Measurements from ENCODE around the gene FEM1A. TPM values are rescaled to one million over a fixed set of nuclear protein-coding genes. Genes with fewer than 3 reads are reported as not detected.

The FEM1A gene
- total and polyA plus RNA-seq, 2 of the 13 experiments (the other 11 are each of a cell fraction or from before 2014, with no cell fraction given), result 3.2 to 10.8 TPM

- TF ChIP-seq STAT5B (CRISPR knock-in tag; IDR thresholded peaks at IDR 0.05), result no peak
- no peak for TF ChIP-seq U2AF2 (IDR thresholded peaks at IDR 0.05; ENCODE audit: low read depth, low read length)
- no peak for TF ChIP-seq ZEB1 (IDR thresholded peaks at IDR 0.05; ENCODE audit: insufficient replicate concordance, low read depth)
- no peak for TF ChIP-seq MTA1 (CRISPR knock-in tag; IDR thresholded peaks at IDR 0.05; ENCODE audit: borderline replicate concordance)
- peak; percentile 67 for TF ChIP-seq PTBP1 (IDR thresholded peaks at IDR 0.05; ENCODE audit: low read depth, low read length, poor library complexity, severe bottlenecking)
- no peak for TF ChIP-seq TFDP1 (CRISPR knock-in tag; IDR thresholded peaks at IDR 0.05; ENCODE audit: borderline replicate concordance)
- no peak for TF ChIP-seq NAIF1 (CRISPR knock-in tag; IDR thresholded peaks at IDR 0.05; ENCODE audit: borderline replicate concordance)
- TF ChIP-seq GTF2F1 (IDR thresholded peaks at IDR 0.05; ENCODE audit: low read length), result no peak
- TF ChIP-seq PHF21A (CRISPR knock-in tag; IDR thresholded peaks at IDR 0.05), result no peak
- no peak for TF ChIP-seq PLRG1 (conservative IDR thresholded peaks at IDR 0.05)
- TF ChIP-seq HNF4A (CRISPR knock-in tag; IDR thresholded peaks at IDR 0.05), result peak; percentile 27; the same call in 1 of the 2 replicates
- no peak for TF ChIP-seq ZNF160 (CRISPR knock-in tag; IDR thresholded peaks at IDR 0.05)
- no peak for TF ChIP-seq ZNF503 (CRISPR knock-in tag; IDR thresholded peaks at IDR 0.05)
- TF ChIP-seq RORA (CRISPR knock-in tag; IDR thresholded peaks at IDR 0.05), result no peak
- TF ChIP-seq ZNF644 (CRISPR knock-in tag; IDR thresholded peaks at IDR 0.05; ENCODE audit: low read depth), result 0 out of 2 replicates have a peak, but pooled peaks have one; percentile 14
- TF ChIP-seq ASH2L (IDR thresholded peaks at IDR 0.05; ENCODE audit: insufficient read length, low read depth, low read length), result no peak
- TF ChIP-seq PATZ1 (CRISPR knock-in tag; IDR thresholded peaks at IDR 0.05), result peak; percentile 60; the same call in 1 of the 2 replicates
- TF ChIP-seq HMG20A (CRISPR knock-in tag; IDR thresholded peaks at IDR 0.05; ENCODE audit: borderline replicate concordance), result no peak
- no peak for TF ChIP-seq ATF5 (CRISPR knock-in tag; IDR thresholded peaks at IDR 0.05; ENCODE audit: low read depth)
- TF ChIP-seq BRF2 (CRISPR knock-in tag; IDR thresholded peaks at IDR 0.05), result no peak
- no peak for TF ChIP-seq ZNF775 (CRISPR knock-in tag; IDR thresholded peaks at IDR 0.05; ENCODE audit: borderline replicate concordance)
- no peak for TF ChIP-seq MLLT10 (CRISPR knock-in tag; IDR thresholded peaks at IDR 0.05)
Measured at GRCh38 chr19:4811328-4812131, 20.0 kb downstream of the FEM1A start (continued).
